HepG2 (cell line): ENCODE results near the gene EGFR. TPM values are rescaled to one million over a fixed set of nuclear protein-coding genes. Genes with fewer than 3 reads are reported as not detected.

Experiments
- ATAC-seq: fragments of 200-7000 bp; cut with Tn5 transposase; 3 replicates; pipeline ENCODE4 v1.9.1; 2020; ENCODE audit warnings: mild to moderate bottlenecking, moderate library complexity
- BruUV-seq: library from RNA; stranded (reverse); fragments of 400-500 nt; replicated peaks from 2 replicates; lab custom pipeline; 2021; lab: Mats Ljungman, UMichigan
- CTCF ChIA-PET: fragments of 300-600 bp; formaldehyde crosslinking; extraction: SDS; loops from one replicate; lab custom pipeline; 2021; ENCODE audit warnings: low total read pairs, inconsistent platforms, low intra/inter-chr PET ratio; lab: Yijun Ruan, JAX
- POLR2A ChIA-PET: fragments of 350-600 bp; sonication (Branson Sonifier 250); formaldehyde crosslinking; loops from one replicate; lab custom pipeline; 2020; ENCODE audit warnings: antibody characterized with exemption, inconsistent platforms; lab: Yijun Ruan, JAX
- DNase-seq: peaks from one replicate; pipeline ENCODE4 v3.0.0-alpha.2; 2015; ENCODE audit warnings: low spot score
- FAIRE-seq: peaks from 3 replicates; lab custom pipeline; 2011; peaks lifted over from hg19 to GRCh38; lab: Jason Lieb, UNC
- H2AFZ ChIP-seq: one replicate; pipeline ENCODE4 v1.6.1; 2011; ENCODE audit warnings: low read length, inconsistent platforms
- H3K27ac ChIP-seq: fragments of 300-600 bp; 3 replicates; pipeline ENCODE4 v1.8.0; 2011; ENCODE audit warnings: mixed run types, mild to moderate bottlenecking, mixed read lengths, low read length, inconsistent platforms; ENCODE audit not compliant: insufficient read depth; ENCODE audit errors: extremely low read length
- H3K27me3 ChIP-seq, 2 experiments: fragments of 200-600 bp in 1 of 2; 2 replicates in 1 of 2; 3 replicates in 1 of 2; pipeline versions ENCODE4 v1.6.0 to v1.8.0; 2011; ENCODE audit warnings: low read length in 2 of 2, mild to moderate bottlenecking in 2 of 2, moderate library complexity in 2 of 2, inconsistent platforms in 1 of 2; ENCODE audit not compliant: insufficient read depth in 2 of 2, control insufficient read depth in 1 of 2
- H3K36me3 ChIP-seq, 2 experiments: fragments of 200-600 bp in 1 of 2; replicated peaks in 1 of 2; 2 replicates in 1 of 2; 3 replicates in 1 of 2; pipeline versions ENCODE4 v1.5.1 to v1.8.0; 2011; ENCODE audit warnings: low read length in 2 of 2, inconsistent platforms in 1 of 2; ENCODE audit not compliant: insufficient read depth in 2 of 2, control insufficient read depth in 1 of 2
- H3K4me1 ChIP-seq: 2 replicates; pipeline ENCODE4 v1.5.1; 2012; ENCODE audit warnings: low read length, inconsistent platforms; ENCODE audit not compliant: insufficient read depth
- H3K4me2 ChIP-seq: 2 replicates; pipeline ENCODE4 v1.6.0; 2011; ENCODE audit warnings: low read depth, low read length, inconsistent platforms
- H3K4me3 ChIP-seq, 3 experiments: fragments of 200-600 bp in 1 of 3; sonication (generic), shearing (Covaris generic) in 1 of 3; replicated peaks in 1 of 3; 2 replicates each; pipeline ENCODE4 v1.5.1; 2011 to 2016; ENCODE audit warnings: low read length in 3 of 3, inconsistent platforms in 2 of 3, low read depth in 2 of 3, mild to moderate bottlenecking in 2 of 3, control low read depth in 1 of 3, mixed read lengths in 1 of 3; ENCODE audit not compliant: insufficient read depth in 1 of 3
- H3K79me2 ChIP-seq: one replicate; pipeline ENCODE4 v1.6.1; 2011; ENCODE audit warnings: low read length, inconsistent platforms; ENCODE audit not compliant: insufficient read depth
- H3K9ac ChIP-seq: 2 replicates; pipeline ENCODE4 v1.6.0; 2011; ENCODE audit warnings: mild to moderate bottlenecking, low read depth, low read length, inconsistent platforms; ENCODE audit not compliant: insufficient read depth
- H3K9me3 ChIP-seq: 2 replicates; pipeline ENCODE4 v1.5.1; 2012; ENCODE audit warnings: mild to moderate bottlenecking, low read length
- H4K20me1 ChIP-seq: 2 replicates; pipeline ENCODE4 v1.6.0; 2011; ENCODE audit warnings: inconsistent platforms, mild to moderate bottlenecking, low read length, moderate library complexity; ENCODE audit not compliant: insufficient read depth
- DMAP1 ChIP-seq: IDR thresholded peaks from 2 replicates; pipeline ENCODE4 v1.6.1; 2016
- ESRRA ChIP-seq: sonication (generic); formaldehyde crosslinking; IDR thresholded peaks from 2 replicates; pipeline ENCODE4 v1.5.1; 2020; ENCODE audit warnings: mild to moderate bottlenecking, low read depth, missing genetic modification reagents
- GATA4 ChIP-seq: sonication (generic); IDR thresholded peaks from 2 replicates; pipeline ENCODE4 v1.6.1; 2016; ENCODE audit warnings: antibody characterized with exemption, low read depth, borderline replicate concordance
- GPN1 ChIP-seq: sonication (generic); formaldehyde crosslinking; IDR thresholded peaks from 2 replicates; pipeline ENCODE4 v1.5.1; 2020; ENCODE audit warnings: missing genetic modification reagents, borderline replicate concordance
- HMGA1 ChIP-seq: sonication (generic); formaldehyde crosslinking; conservative IDR thresholded peaks from 2 replicates; pipeline ENCODE4 v1.4.0; 2020; ENCODE audit warnings: missing genetic modification reagents
- KDM6A ChIP-seq: IDR thresholded peaks from 2 replicates; pipeline ENCODE4 v1.6.1; 2016; ENCODE audit warnings: low read depth
- MATR3 ChIP-seq: sonication (generic); formaldehyde crosslinking; IDR thresholded peaks from 2 replicates; pipeline ENCODE4 v1.4.0; 2020; ENCODE audit warnings: missing genetic modification reagents
- PCBP2 ChIP-seq: fragments of 200-400 bp; formaldehyde crosslinking; optimal IDR thresholded peaks from 2 replicates; pipeline ENCODE3; 2018; ENCODE audit warnings: low read length, low read depth; ENCODE audit not compliant: poor library complexity, severe bottlenecking
- PRMT3 ChIP-seq: sonication (generic); formaldehyde crosslinking; IDR thresholded peaks from 2 replicates; pipeline ENCODE4 v1.8.1; 2022; ENCODE audit warnings: low read depth, mild to moderate bottlenecking, moderate library complexity, missing genetic modification reagents, borderline replicate concordance
- RFXAP ChIP-seq: sonication (generic); formaldehyde crosslinking; IDR thresholded peaks from 2 replicates; pipeline ENCODE4 v1.4.0; 2020; ENCODE audit warnings: missing genetic modification reagents, borderline replicate concordance
- SOX13 ChIP-seq, 3 experiments: fragments of 450-650 bp in 1 of 3; sonication (generic) in 1 of 3; formaldehyde crosslinking in 1 of 3; IDR thresholded peaks in 2 of 3; conservative IDR thresholded peaks in 1 of 3; 2 replicates each; pipeline versions ENCODE4 v1.5.0 to v1.6.1; 2016 to 2020; ENCODE audit warnings: antibody characterized with exemption in 1 of 3, mild to moderate bottlenecking in 1 of 3, missing compliant biosample characterization in 1 of 3, missing genetic modification reagents in 1 of 3, moderate library complexity in 1 of 3
- TIGD3 ChIP-seq: sonication (generic); formaldehyde crosslinking; IDR thresholded peaks from 2 replicates; pipeline ENCODE4 v1.5.1; 2020; ENCODE audit warnings: mild to moderate bottlenecking, missing genetic modification reagents, borderline replicate concordance
- UBTF ChIP-seq: sonication (generic); formaldehyde crosslinking; IDR thresholded peaks from 2 replicates; pipeline ENCODE4 v1.4.0; 2020; ENCODE audit warnings: mild to moderate bottlenecking, missing genetic modification reagents
- ZBTB44 ChIP-seq: sonication (generic); formaldehyde crosslinking; IDR thresholded peaks from 2 replicates; pipeline ENCODE4 v1.4.0; 2020; ENCODE audit warnings: missing genetic modification reagents
- ZNF333 ChIP-seq: sonication (generic); formaldehyde crosslinking; IDR thresholded peaks from 2 replicates; pipeline ENCODE4 v1.4.0; 2020; ENCODE audit warnings: mild to moderate bottlenecking, missing genetic modification reagents, borderline replicate concordance
- ZNF34 ChIP-seq: sonication (generic); formaldehyde crosslinking; IDR thresholded peaks from 2 replicates; pipeline ENCODE4 v1.4.0; 2020; ENCODE audit warnings: mild to moderate bottlenecking, missing genetic modification reagents, borderline replicate concordance
- ZNF343 ChIP-seq: sonication (generic); formaldehyde crosslinking; IDR thresholded peaks from 2 replicates; pipeline ENCODE4 v1.4.0; 2020; ENCODE audit warnings: mild to moderate bottlenecking, missing genetic modification reagents
- ZNF430 ChIP-seq: sonication (generic); formaldehyde crosslinking; IDR thresholded peaks from 2 replicates; pipeline ENCODE4 v1.9.0; 2021; ENCODE audit warnings: mild to moderate bottlenecking, missing genetic modification reagents
- ZNF557 ChIP-seq: sonication (generic); formaldehyde crosslinking; IDR thresholded peaks from 2 replicates; pipeline ENCODE4 v1.4.0; 2020; ENCODE audit warnings: missing genetic modification reagents
- ZSCAN20 ChIP-seq: sonication (generic); formaldehyde crosslinking; IDR thresholded peaks from 2 replicates; pipeline ENCODE4 v1.4.0; 2020; ENCODE audit warnings: missing genetic modification reagents, mild to moderate bottlenecking, borderline replicate concordance
- WGBS: methylation state at CpG from one replicate; pipeline ENCODE4 v1.1.6; 2017; ENCODE audit warnings: low lambda C conversion rate; 5-methylcytosine and 5-hydroxymethylcytosine counted together
- in situ Hi-C: cut with HindIII; loops from 2 replicates; pipeline ENCODE4 v1.10.0; 2017; ENCODE audit warnings: low pct_unique_long_range_greater_than_20kb; ENCODE audit not compliant: extremely low pct_ligation_motif_present
- intact Hi-C: fragments of 100-400 bp; cut with micrococcal nuclease; formaldehyde crosslinking; loops from one replicate; pipeline ENCODE4 v1.10.0; 2022; ENCODE audit not compliant: unreplicated experiment
- polyA plus RNA-seq, 8 experiments: library from polyadenylated mRNA; depleted of rRNA in 3 of 8; stranded (reverse) in 7 of 8; unstranded in 1 of 8; fragments of >200 nt; fragmentation: Illumina TruSeq in 4 of 8; extraction: Trizol in 4 of 8; gene quantifications; 2 replicates each; pipeline versions ENCODE4 v1.2.1 to v1.2.3, GENCODE V29; 2011 to 2016; ENCODE audit warnings: low read depth in 4 of 8, missing spikeins in 1 of 8, mixed read lengths in 1 of 8; ENCODE audit not compliant: insufficient read depth in 1 of 8
- total RNA-seq, 5 experiments: library from RNA; depleted of rRNA; stranded (reverse); fragments of >200 nt; fragmentation: Illumina TruSeq; extraction: Trizol; gene quantifications; 2 replicates each; pipeline ENCODE4 v1.2.3, GENCODE V29; 2016; ENCODE audit warnings: low read depth in 1 of 5

The EGFR gene
- total and polyA plus RNA-seq, 2 of the 13 experiments (the other 11 are each of a cell fraction or from before 2014, with no cell fraction given): 7.0 to 10.0 TPM

- Histone ChIP-seq H3K27ac (no peak overlapping the region), H3K4me1 (peaks cover 43% of the 10 kb centered on the region), H3K36me3 (peaks cover 12 to 38% of the 10 kb centered on the region in 2 experiments), H3K4me3 (no peak overlapping the region), H3K79me2 (peaks cover 9% of the 10 kb centered on the region), H3K9ac (no peak overlapping the region), H3K9me3 (no peaks in the 10 kb centered on the region), H4K20me1 (no peaks in the 10 kb centered on the region), H3K4me2 (no peak overlapping the region), H2AFZ (no peak overlapping the region), H3K27me3 (no peaks in the 10 kb centered on the region)
- POLR2A ChIA-PET: interaction anchor here (3.0 kb wide), 1 partner anchor 15 kb away, joined by 11 read pairs; no protein-coding TSS in a partner anchor
- in situ Hi-C loops: no loop called here
- no peak for TF ChIP-seq DMAP1 (CRISPR knock-in tag)
- TF ChIP-seq KDM6A (CRISPR knock-in tag): no peak
- TF ChIP-seq ZSCAN20 (CRISPR knock-in tag): no peak
- no peak for TF ChIP-seq RFXAP
- TF ChIP-seq ZNF557 (CRISPR knock-in tag): no peak
- TF ChIP-seq ZNF333 (CRISPR knock-in tag): no peak
- TF ChIP-seq ZNF430 (CRISPR knock-in tag): no peak
- no peak for TF ChIP-seq SOX13 (IDR thresholded peaks at IDR 0.05)
- TF ChIP-seq SOX13 (CRISPR knock-in tag; conservative IDR thresholded peaks at IDR 0.05 in 1 of 2, IDR thresholded peaks at IDR 0.05 in 1 of 2): no peak
- no peak for TF ChIP-seq ZNF34 (CRISPR knock-in tag)
- no peak for TF ChIP-seq ZBTB44 (CRISPR knock-in tag)
- no peak for TF ChIP-seq HMGA1 (CRISPR knock-in tag)
- TF ChIP-seq UBTF (CRISPR knock-in tag): no peak
- TF ChIP-seq TIGD3 (CRISPR knock-in tag): no peak
- TF ChIP-seq PRMT3 (CRISPR knock-in tag): no peak
- TF ChIP-seq PCBP2: no peak
- no peak for TF ChIP-seq ZNF343
- no peak for TF ChIP-seq GATA4
- no peak for TF ChIP-seq GPN1 (CRISPR knock-in tag)
- TF ChIP-seq ESRRA: no peak
- TF ChIP-seq MATR3 (CRISPR knock-in tag): no peak
- DNase-seq (no peak), ATAC-seq (no peak), FAIRE-seq (no peak)
- 71% methylated on average over 7 of the region's 7 CpGs for WGBS
- intact Hi-C loops: no loop called here
- CTCF ChIA-PET: no interaction called here
- BruUV-seq: no TSS peak
Measured at GRCh38 chr7:55192723-55193122, 173.9 kb downstream of the EGFR start.
